Measurements from ENCODE around the gene TREH.

TREH gene

DNA sequence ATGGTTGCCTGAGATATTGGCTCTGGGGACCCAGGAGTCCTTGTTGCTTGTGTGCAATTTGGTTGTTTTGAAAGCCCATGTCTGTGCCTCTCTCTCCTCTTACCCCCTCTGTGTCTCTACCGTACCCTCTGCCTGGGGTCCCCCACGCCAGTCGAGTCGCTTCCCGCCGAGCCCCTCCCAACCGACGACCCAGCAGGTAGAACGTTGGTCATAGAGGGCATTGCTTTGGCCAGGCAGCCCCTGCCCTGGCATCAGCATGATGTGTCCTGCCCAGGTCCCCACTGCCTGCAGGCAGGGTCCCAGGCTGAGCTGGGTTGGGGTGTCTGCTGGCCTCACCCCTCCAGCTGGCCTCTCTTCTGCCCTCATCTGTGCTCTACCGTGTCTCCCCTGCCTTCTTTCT lies 35.0 kb downstream of the TREH start:
- no peak for DNase-seq

DNA sequence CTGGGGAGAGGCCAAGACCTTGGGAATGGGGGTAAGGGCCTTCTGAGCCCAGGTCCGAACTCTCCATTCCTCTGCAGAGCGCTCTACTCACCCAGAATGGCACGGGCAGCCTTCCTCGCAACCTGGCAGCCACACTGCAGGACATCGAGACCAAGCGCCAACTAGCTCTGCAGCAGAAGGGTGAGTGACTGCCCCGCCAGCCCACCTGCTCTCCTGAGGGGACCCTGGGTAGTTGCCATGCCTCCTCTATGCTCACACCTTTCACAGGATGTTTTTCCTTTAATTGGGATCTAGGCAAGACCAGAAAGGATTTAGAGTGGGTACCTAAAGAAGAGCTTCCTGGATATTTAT lies 35.5 kb downstream of the TREH start:
- no peak for DNase-seq

DNA sequence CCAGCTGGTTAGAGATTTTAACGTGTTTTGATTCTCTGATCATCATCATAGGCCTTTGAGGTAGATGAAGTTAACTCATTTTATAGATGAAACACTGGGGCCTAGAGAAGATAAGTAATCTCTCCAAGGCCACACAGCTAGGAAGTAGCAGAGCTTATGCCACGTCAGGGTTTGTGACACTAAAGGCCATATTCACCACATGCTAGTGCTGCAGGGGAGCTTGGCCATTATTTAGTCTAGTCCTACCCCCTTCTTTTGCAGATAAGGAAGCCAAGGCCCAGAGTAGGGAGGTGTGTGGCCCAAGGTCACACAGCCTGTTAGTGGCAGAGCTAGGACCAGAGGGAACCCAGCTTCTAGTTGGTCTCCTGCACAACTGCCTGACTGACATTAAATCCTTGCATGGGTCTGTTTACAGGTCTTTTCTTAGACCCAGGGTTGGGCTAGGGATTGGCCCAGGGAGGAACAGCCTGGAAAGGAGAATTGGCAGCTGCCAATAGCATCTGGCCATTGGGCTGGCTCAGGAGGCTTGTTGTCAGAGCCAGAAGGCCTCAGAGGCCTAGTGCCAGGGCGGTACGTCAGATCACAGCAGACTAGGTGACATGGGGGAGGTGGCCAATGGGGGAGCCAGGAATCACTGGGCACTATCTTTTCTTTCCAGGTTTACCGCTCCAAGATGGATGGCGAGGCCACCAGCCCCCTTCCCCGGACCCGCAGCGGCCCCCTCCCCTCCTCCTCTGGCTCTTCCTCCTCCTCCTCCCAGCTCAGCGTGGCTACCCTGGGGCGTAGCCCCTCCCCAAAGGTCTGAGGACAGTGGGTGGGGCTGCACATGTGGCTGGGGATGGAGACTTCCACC lies 36.1 kb downstream of the TREH start:
- DNase-seq = no peak

DNA sequence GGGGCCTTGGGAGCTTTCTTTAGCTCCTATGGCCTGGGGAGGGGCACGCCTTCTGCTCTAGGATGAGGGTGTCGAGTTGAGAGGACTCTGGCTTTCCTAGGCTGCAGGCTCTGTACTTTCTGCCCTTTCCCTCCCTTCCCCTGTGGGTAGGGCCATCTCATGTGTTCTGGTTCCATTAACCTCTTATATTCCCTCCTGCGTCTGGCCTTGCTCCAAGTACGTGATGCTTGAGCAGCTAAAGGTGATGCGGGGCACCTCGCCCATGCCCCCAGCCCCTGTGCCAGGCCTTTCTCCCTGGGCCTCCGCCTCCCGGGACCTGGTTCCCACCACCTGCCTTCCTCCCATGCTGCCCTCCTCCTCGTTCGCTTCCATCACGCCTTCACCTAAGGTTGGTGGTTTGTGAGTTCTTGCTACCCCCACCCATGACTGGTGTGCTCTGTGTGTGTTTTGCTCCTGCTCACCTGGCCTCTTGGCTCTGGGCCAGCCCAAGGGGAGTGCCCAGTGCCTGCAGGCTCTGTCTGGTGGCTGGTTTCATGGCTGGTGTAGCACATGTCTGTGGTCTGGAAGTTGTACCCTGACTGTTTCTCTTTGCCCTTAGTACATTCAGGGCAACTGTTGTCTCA lies 37.9 kb downstream of the TREH start:
- DNase-seq = no peak

DNA sequence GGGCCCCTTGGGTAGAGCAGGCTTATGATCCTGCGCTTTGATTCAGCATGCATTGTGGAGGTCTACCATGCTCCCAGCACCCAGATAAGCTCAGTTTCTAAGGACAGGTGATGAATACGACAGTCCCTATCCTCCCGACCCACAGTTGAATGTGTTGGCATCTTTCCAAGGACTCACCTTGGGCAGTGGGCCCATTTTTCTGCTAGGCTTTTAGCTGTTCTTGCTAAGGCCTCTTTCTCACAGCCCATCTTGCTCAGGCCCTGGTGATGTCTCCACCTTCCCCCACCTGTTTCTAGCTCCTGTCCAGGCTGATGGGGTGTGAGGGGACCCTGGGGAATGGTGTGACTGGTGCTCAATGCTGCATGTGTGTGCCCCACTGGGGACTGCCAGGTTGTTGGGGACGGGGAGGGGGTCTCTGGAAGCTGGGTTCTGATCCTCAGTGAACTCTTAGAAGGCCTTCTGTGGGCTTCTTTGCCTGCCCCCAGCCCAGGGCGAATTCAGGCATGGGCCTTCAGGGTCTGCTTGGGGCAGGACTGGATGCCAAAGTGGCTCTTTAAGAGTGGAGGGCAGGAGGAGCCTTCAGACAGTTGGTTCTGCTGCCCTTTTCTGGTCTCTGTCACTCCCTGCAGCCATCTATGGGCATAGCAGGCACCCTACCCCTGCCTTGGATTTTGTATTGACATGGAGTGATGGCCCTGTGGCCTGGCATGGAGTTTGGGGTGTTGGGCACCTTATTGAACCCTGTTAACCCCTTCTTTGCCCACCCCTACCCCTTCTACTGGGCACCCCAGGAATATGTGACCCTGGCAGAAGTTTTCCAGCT lies 38.9 kb downstream of the TREH start:
- DNase-seq = no peak

DNA sequence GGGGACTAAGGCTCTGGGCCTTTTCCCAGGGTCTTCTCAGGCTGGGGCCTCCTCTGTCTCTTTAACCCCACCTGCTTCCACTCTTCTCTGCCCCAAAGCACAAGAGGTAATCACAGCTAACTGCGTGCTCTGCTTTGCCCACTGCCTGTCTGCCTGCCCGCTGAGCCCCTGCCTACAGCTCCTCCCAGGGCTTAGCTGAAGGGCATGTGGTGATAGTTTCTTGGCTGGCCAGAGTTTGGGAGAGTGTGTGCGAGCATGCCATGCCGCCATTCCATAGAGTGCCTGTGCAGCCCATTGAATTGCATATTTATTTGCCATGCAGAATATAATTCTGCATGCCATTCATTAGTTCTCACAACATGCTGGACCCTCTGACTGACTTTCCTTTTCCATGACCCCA lies 39.6 kb downstream of the TREH start:
- DNase-seq = no peak

DNA sequence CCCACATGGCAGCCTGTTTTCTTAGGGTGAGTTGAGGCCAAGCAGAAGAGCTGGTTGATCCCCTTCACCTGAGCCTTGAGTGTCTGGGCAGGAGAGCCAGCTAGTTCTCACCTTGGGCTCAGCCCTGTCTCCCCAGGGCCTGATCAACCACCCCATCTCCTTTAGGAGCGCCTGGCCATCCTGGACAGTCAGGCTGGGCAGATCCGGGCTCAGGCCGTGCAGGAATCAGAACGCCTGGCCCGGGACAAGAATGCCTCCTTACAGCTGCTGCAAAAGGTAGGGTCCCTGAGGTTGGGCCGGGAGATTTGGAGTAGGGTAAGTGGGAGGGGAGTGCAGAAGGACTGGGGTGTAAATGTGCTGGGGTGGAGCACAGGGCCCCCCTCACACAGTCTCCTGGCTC lies 40.7 kb downstream of the TREH start:
- DNase-seq = no peak

DNA sequence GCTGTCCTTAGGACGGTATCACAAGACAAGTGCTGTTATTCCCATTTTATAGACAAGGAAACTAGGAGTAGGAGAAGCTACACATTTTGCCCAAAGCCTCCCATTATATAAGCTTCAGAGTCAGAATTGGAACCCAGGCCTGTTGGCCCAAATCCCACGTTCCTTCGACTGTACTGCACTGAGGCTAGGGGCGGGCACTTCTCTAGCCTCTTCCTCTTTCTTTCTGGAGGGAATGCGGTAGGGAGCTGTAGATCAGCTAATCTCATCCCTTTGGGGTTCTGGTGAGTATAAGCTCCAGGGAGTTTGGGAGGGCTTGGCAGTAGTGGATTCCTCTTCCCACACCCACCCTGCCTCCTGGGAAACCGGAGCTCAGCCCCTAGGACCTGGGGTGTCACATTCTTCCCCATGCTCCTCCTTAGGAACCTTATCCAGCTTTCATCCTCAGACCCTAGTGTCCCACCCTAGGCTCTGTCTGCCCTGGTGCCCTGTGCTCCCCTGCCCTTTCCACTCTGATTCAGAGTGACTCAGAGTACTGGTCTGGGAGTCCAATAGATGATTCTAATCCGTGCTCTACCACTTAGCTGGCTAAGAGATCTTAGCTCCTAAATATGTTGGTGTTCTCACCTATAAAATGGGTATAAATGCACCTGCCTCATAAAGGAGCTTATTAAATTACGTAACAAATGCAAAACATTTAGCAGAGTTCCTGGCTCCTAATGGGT lies 42.7 kb downstream of the TREH start:
- no peak for DNase-seq

DNA sequence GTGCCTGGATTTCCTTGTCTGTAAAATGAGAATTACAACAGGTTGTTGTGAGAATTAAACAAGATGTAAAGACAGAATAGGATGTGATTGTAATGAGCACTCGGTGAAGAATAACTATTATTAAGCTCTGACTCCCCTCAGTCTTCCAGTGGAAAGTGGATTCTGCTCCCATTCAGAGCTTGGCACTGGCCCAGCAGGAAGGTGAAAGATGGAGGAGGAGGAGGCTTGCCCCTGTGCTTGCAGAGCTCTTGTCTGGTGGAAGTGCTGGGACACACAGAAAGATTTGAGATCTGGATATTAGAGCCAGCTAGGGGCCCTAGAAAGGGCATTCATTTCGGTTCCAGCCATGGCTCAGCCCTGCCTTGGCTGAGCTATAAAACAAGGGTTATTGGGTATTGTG lies 43.8 kb downstream of the TREH start:
- DNase-seq = no peak

DNA sequence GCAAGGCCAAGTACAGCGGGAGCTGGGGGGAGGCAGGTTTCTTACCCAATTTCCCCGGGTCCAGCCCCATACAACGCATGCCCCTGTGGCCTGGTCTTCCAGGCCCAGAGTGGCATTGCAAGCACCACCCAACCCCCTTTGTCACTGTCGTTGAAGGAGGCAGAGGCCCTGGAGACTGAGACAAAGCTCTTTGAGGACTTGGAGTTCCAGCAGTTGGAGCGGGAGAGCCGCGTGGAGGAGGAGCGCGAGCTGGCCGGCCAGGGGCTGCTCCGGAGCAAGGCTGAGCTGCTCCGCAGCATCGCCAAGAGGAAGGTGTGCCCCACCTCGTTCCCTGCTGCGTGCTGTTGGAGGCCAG lies 44.2 kb downstream of the TREH start:
- no peak for DNase-seq

DNA sequence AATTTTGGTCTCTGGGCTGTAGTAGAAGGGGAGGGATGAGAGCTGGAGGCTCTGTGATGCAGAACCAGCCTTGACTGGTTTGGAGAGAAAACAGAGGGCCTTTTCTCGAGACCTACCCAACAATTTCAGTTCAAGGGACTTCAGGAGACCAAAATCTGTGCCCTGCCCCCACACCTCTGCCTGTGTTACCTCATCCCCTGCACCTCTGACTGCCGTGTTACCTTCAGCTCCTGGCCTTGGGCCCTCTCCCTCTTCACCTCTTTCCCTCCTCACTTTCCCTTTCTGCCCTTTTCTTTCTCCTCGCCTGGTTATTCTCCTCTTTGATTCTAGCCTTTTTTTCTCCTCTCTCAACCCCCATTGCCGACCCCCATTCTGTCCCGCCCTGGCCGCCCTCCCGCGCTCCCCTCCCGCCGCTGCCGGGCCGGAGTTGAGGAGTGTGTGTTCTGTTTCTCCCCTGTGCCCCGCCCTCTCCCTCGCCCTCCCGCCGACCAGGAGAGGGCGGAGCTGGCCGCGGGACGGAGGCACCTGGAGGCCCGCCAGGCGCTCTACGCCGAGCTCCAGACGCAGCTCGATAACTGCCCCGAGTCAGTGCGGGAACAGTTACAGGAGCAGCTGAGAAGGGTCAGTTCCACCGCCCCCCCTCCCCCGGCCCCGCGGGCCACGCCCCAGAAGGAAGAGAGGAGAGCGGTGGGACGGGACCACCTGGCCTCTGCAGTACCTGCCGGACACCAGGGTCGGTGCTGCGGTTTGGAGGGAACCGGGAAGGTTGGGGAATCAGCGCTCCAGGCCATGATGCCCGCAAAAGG lies 44.8 kb downstream of the TREH start:
- no peak for DNase-seq

DNA sequence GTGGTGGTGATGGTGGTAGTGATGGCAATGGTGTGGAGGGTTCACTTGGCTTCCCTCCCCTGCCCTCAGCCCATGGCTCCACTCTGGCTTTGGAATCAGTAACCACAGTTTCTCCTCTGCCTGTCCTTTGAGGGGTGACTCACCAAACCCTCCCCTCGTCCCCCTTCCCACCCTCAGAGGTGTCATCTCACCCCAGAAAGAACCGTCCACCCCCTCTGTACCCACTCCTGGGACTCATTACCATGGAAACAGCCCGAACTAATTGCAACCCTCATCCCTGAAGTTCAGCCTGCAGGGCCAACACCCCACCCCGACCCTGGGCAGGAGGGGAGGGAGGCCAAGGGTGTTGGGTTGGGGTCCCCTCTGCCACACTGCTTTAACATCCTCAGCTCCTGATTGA lies 45.5 kb downstream of the TREH start:
- no peak for DNase-seq

DNA sequence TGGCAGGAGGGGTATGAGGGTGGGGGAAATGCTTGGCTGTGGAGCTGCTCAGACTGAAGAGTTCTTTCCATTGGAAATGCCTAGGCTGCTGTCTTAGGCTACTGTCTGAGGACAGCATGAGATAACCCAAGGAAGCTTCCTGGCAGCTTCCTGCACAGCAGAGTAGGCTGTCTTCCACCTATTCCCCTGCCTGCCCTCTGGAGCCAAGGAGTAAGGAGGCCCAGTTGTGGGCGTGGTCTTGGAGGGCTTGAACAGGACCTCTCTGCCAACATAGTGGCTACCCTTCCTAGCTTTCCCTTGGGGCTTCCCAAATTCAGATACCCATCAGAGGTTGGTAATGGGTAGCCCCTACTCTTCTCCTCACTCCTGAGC lies 46.1 kb downstream of the TREH start:
- no peak for DNase-seq

DNA sequence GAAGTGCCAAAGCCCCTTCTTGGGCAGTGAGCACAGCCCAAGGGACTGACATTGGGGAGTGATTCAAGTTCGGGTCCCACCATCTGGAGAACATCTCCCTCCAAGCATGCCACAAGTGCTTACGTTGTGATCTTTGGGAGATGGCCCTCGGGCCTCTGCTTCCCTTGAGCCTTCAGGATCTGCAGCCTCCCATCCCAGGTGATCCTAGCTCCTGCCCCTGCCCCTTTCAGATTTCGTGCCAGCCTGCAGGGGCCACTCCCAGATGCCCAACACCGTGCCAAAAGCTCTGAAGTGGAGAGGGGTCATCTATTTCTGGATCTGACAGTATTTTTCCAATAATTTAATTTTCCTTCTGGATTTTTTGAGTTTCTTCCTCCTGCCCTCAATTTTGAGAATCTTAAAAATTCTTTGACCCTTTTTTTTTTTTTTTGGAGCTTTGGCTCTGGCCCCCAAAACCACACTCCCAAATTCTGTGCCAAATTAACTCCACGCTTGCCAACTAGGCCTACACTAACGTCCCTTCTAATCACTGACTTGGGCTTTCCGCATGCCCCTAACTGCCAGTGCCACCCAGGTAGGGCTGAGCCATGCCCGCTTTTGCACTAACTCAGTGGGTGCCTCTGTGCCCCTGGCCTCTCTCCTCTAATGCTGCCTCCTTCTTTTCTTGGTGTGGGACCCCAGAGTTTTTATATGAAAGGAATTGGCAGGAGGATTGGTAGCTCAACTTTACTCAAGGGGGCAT lies 46.7 kb downstream of the TREH start:
- DNase-seq = no peak

DNA sequence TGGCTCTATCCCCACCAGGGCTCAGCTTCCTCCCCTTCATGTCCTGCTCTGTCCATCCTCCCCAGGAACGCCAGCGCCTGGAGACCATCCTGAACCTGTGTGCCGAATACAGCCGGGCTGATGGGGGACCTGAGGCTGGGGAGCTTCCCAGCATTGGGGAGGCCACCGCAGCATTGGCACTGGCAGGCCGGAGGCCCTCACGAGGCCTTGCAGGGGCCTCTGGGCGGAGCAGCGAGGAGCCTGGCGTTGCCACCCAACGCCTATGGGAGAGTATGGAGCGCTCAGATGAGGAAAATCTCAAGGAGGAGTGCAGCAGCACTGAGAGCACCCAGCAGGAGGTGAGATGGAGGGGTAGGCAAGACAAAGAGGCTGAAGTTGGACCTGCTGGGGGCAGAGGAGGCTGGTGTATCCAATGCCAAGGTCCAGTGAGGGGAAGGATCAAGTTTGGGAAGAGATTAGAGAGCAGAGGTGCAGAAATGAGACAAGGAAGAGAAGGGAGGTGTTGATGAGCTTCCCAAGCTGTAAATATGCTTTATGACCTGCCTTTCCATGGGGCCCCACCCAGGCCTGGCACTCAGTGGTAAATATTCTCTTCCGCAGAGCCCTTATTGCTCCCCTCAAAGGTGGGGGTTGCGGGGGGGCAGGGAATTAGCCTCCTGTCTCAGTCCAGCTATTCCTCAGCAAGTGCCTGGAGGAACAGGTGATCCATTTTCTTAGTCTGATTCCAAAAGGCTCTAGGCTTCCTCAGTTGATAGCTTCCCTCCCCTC lies 48.1 kb downstream of the TREH start:
- no peak for DNase-seq

DNA sequence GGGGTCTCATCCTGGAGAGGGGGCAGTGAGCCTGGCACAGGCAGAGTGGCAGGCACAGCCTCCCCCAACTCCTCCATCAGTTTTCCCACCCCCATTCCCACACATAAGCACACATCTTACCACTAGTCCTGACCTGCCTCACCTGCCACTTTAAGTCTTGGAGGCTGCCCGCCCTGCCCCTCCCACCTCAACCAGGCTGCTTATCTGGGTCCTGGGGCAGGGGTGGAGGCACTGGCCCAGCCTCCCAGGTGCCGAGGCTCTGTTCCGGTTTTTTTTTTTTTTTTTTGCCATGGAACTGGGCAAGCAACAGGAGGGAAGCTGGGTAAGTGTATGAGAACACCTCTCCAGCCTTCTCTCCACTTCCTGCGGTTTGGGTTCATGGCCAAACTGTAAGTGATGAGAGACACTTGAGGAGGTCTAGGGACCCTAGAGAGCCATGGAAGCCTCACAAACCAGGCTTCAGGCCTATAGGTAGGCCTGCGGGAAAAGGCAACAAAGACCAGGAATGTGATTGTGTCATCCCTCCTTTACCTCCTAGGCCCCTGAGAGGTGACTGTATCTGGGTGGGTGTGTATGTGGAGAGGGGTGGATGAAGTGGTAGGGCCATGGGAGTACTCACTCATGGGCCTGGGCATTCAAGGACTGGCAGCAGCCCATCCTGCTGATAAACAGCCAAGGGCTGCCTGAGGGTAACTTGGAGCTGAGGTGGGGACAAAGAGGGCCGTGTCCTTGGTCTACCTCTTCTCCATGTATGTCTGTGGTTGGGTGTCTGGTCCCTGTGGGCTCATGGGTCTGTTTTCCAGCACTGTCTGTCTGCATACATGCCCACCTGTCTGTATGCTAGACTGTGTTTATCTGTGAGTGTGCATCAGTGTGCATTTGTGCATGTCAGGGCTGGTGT lies 49.4 kb downstream of the TREH start:
- DNase-seq = no peak

DNA sequence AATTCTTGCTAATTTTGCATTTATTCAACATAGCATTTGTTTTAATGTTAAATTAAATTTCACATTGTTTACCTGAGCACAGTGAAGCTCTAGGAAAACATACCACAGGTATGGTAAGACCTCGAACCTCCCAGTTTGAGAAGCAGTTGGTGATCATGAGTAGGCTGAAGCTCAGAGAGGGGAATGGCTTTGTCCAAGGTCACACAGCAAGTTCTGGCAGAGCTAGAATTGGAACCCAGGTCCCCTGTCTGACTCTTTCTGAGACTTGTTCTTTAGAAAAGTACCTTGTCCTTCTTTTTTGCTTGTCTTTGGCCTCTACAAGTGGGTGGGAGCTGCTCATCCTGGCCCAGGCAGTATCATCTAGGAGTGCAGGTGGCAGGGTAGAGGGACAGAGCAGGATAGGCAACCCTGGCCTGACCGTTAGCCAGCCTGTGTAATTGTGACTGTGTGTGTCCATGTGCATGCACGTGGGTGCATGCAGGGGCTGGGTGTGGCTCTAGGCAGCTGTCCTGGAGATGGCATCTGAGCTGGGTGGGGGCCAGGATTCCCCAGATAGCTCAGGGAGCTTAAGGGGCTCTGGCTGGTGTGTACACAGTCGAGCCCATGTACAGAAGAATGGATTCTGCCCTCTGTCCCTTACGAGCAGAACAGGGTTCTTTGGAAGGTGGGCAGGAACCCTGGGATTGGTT lies 50.4 kb downstream of the TREH start:
- no peak for DNase-seq

DNA sequence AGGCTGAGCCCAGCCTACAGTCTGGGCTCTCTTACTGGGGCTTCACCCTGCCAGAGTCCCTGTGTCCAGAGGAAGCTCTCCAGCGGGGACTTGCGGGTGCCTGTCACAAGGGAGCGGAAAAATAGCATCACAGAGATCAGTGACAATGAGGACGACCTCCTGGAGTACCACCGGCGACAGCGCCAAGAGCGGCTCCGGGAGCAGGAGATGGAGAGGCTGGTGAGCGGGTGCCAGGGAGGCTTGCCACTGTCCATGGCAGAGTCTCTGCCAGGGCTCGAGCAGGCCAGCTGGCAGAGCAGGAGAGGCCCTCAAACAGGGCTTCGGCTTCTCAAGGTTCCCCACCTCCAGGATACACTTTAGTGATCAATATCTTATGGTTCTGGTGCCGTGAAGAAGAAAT lies 51.0 kb downstream of the TREH start:
- no peak for DNase-seq

DNA sequence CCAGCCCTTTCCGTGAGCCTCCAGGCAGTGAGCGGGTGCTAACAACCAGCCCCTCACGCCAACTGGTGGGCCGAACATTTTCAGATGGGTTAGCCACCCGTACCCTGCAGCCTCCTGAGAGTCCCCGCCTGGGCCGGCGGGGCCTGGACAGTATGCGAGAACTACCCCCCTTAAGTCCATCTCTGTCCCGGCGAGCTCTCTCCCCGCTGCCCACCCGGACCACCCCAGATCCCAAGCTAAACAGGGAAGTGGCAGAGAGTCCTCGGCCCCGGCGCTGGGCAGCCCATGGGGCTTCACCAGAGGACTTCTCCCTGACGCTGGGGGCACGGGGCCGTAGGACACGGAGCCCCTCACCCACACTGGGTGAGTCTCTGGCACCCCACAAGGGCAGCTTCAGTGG lies 51.4 kb downstream of the TREH start:
- DNase-seq = no peak
